Cardiac septum (tissue), 1 donor: ENCODE data around the gene GTPBP8. TPM values are rescaled to one million over a fixed set of nuclear protein-coding genes. Genes with fewer than 3 reads are reported as not detected.

ENCODE experiments used
- DNase-seq: peaks from one replicate; pipeline ENCODE4 v3.0.0-alpha.2; 2020; ENCODE audit warnings: low spot score
- intact Hi-C: fragments of 100-400 bp; cut with DNase I; formaldehyde crosslinking; loops from one replicate; pipeline ENCODE4 v1.14.0; 2022
- long read RNA-seq: library from polyadenylated mRNA; unstranded; transcript quantifications from one replicate; pipeline ENCODE4 v2.0.0, GENCODE V29; 2021
- total RNA-seq: library from RNA; stranded (reverse); fragmentation: NEBNext Ultra II Directional; extraction: Animal tissue kit (Norgen Biotek cat#: 25700); gene quantifications from one replicate; pipeline ENCODE4 v1.2.1, GENCODE V29; 2021
- donor health status: DM: no; HTN: no; CAD: no.

The GTPBP8 gene
- total RNA-seq = 18.3 TPM
- long read RNA-seq, transcript GTPBP8-203 (6 exons, 1,360 nt) = major isoform, 10 of 23 reads
- long read RNA-seq, transcript GTPBP8-202 (5 exons, 1,787 nt) = minor isoform, 5 of 23 reads
- long read RNA-seq, partial matches to known transcripts = 1 of 23 reads
- long read RNA-seq, other reads (novel, unspliced or antisense) = 6 of 23 reads

- DNase-seq = peak; percentile 97
- intact Hi-C loops = loop anchor here (2.0 to 5.0 kb wide), 2 partner anchors 28 to 429 kb away; partner anchors contain the start of genes ATG3 and SLC35A5
Measured at GRCh38 chr3:112990672-112991602, at the start of gene GTPBP8. Gene GTPBP8 (plus strand): TSS chr3:112990984. CDS start chr3:112991000, 16 bp downstream.

- DNase-seq = no peak
- intact Hi-C loops = no loop called here
Measured at GRCh38 chr3:112948346-112948838, 42.4 kb upstream of the GTPBP8 start.

- no peak for DNase-seq
- intact Hi-C loops = no loop called here
Measured at GRCh38 chr3:112956351-112956750, 34.4 kb upstream of the GTPBP8 start.

GRCh38 chr3:112958811-112959560, 31.8 kb upstream of the GTPBP8 start:
- intact Hi-C loops = no loop called here
- no peak for DNase-seq

- no peak for DNase-seq
- intact Hi-C loops = no loop called here
Measured at GRCh38 chr3:112963683-112964082, 27.1 kb upstream of the GTPBP8 start.

GRCh38 chr3:112965656-112966055, 25.1 kb upstream of the GTPBP8 start:
- intact Hi-C loops = no loop called here
- no peak for DNase-seq

GRCh38 chr3:112966633-112967032, 24.2 kb upstream of the GTPBP8 start:
- DNase-seq = no peak
- intact Hi-C loops = no loop called here

GRCh38 chr3:112967425-112967824, 23.4 kb upstream of the GTPBP8 start:
- no peak for DNase-seq
- intact Hi-C loops = no loop called here

- no peak for DNase-seq
- intact Hi-C loops = no loop called here
Measured at GRCh38 chr3:112967828-112968227, 23.0 kb upstream of the GTPBP8 start.

GRCh38 chr3:112972158-112972557, 18.6 kb upstream of the GTPBP8 start:
- no peak for DNase-seq
- intact Hi-C loops = no loop called here

GRCh38 chr3:112973325-112974177, 17.2 kb upstream of the GTPBP8 start:
- intact Hi-C loops = no loop called here
- DNase-seq = no peak

- no peak for DNase-seq
- intact Hi-C loops = no loop called here
Measured at GRCh38 chr3:112974178-112974517, 16.6 kb upstream of the GTPBP8 start.

- intact Hi-C loops = loop anchor here (5.0 kb wide), 1 partner anchor 393 kb away; no protein-coding TSS in a partner anchor
- DNase-seq = no peak
Measured at GRCh38 chr3:112974894-112975293, 15.9 kb upstream of the GTPBP8 start, which contains the start of gene CD200R1. Gene CD200R1 (minus strand): TSS chr3:112975103. CDS start chr3:112974857, 246 bp downstream.

GRCh38 chr3:112976001-112976400, 14.8 kb upstream of the GTPBP8 start:
- no peak for DNase-seq
- intact Hi-C loops = loop anchor here (5.0 kb wide), 1 partner anchor 394 kb away; no protein-coding TSS in a partner anchor

- intact Hi-C loops = loop anchor here (5.0 kb wide), 1 partner anchor 395 kb away; no protein-coding TSS in a partner anchor
- no peak for DNase-seq
Measured at GRCh38 chr3:112976953-112977352, 13.8 kb upstream of the GTPBP8 start.

- intact Hi-C loops = loop anchor here (2.0 to 5.0 kb wide), 2 partner anchors 335 to 397 kb away; no protein-coding TSS in a partner anchor
- no peak for DNase-seq
Measured at GRCh38 chr3:112979244-112979832, 11.4 kb upstream of the GTPBP8 start.

- intact Hi-C loops = no loop called here
- no peak for DNase-seq
Measured at GRCh38 chr3:112980080-112980479, 10.7 kb upstream of the GTPBP8 start.

GRCh38 chr3:112982710-112983109, 8.1 kb upstream of the GTPBP8 start:
- DNase-seq = no peak
- intact Hi-C loops = no loop called here
